Neural cell (in vitro differentiated cells): ENCODE measurements around the gene GTSF1L. TPM values are rescaled to one million over a fixed set of nuclear protein-coding genes. Genes with fewer than 3 reads are reported as not detected.

ENCODE experiments used
- H2AFZ ChIP-seq: fragments of 200-600, 300-800 bp; sonication (generic), shearing (Covaris generic); 2 replicates; pipeline ENCODE4 v1.6.0; 2014; ENCODE audit warnings: low read depth, mild to moderate bottlenecking, antibody characterized with exemption, low read length, moderate library complexity
- H3F3A ChIP-seq: fragments of 200-600 bp; shearing (Covaris generic); 2 replicates; pipeline ENCODE4 v1.6.1; 2016; ENCODE audit warnings: mild to moderate bottlenecking, moderate library complexity, mixed read lengths, antibody characterized with exemption, low read length; ENCODE audit not compliant: insufficient read depth, poor library complexity, severe bottlenecking
- H3K27ac ChIP-seq: fragments of 200-600, 300-800 bp; sonication (generic), shearing (Covaris generic); 2 replicates; pipeline ENCODE4 v1.5.1; 2014; ENCODE audit warnings: mild to moderate bottlenecking, low read length, moderate library complexity
- H3K27me3 ChIP-seq: fragments of 300-800, 200-600 bp; sonication (generic), shearing (Covaris generic); 2 replicates; pipeline ENCODE4 v1.6.0; 2014; ENCODE audit warnings: mild to moderate bottlenecking, low read depth, low read length, moderate library complexity; ENCODE audit not compliant: insufficient read depth
- H3K36me3 ChIP-seq: fragments of 300-800, 200-600 bp; sonication (generic), shearing (Covaris generic); 2 replicates; pipeline ENCODE4 v1.5.1; 2014; ENCODE audit warnings: mild to moderate bottlenecking, antibody characterized with exemption, low read length, moderate library complexity; ENCODE audit not compliant: insufficient read depth
- H3K4me2 ChIP-seq: fragments of 300-800, 200-600 bp; sonication (generic), shearing (Covaris generic); 2 replicates; pipeline ENCODE4 v1.6.0; 2014; ENCODE audit warnings: mild to moderate bottlenecking, low read length
- H3K4me3 ChIP-seq: fragments of 300-800, 200-600 bp; sonication (generic), shearing (Covaris generic); 2 replicates; pipeline ENCODE4 v1.5.1; 2014; ENCODE audit warnings: mild to moderate bottlenecking, low read length, moderate library complexity
- H3K79me2 ChIP-seq: fragments of 200-600 bp; shearing (Covaris generic); replicated peaks from 2 replicates; pipeline ENCODE4 v1.6.0; 2014; ENCODE audit warnings: mild to moderate bottlenecking, low read length, moderate library complexity; ENCODE audit not compliant: insufficient read depth
- H3K9ac ChIP-seq: fragments of 300-800, 200-600 bp; sonication (generic), shearing (Covaris generic); 2 replicates; pipeline ENCODE4 v1.6.1; 2016; ENCODE audit warnings: mild to moderate bottlenecking, low read length, mixed read lengths
- H3K9me2 ChIP-seq: fragments of 200-600 bp; shearing (Covaris generic); 2 replicates; pipeline ENCODE4 v1.6.1; 2016; ENCODE audit warnings: mild to moderate bottlenecking, low read length, mixed read lengths; ENCODE audit not compliant: insufficient read depth
- H3K9me3 ChIP-seq: fragments of 200-600, 300-800 bp; sonication (generic), shearing (Covaris generic); 2 replicates; pipeline ENCODE4 v1.6.1; 2016; ENCODE audit warnings: mild to moderate bottlenecking, mixed run types, low read length, moderate library complexity, mixed read lengths
- H4K20me1 ChIP-seq: fragments of 200-600 bp; shearing (Covaris generic); 2 replicates; pipeline ENCODE4 v1.6.1; 2016; ENCODE audit warnings: mild to moderate bottlenecking, mixed run types; ENCODE audit not compliant: insufficient read depth
- CTCF ChIP-seq: fragments of 450-650 bp; IDR thresholded peaks from 2 replicates; pipeline ENCODE4 v1.5.1; 2014; ENCODE audit warnings: antibody characterized with exemption, mild to moderate bottlenecking, moderate library complexity; ENCODE audit not compliant: poor library complexity, severe bottlenecking
- EP300 ChIP-seq: fragments of 450-650 bp; conservative IDR thresholded peaks from 2 replicates; pipeline ENCODE4 v1.6.1; 2014; ENCODE audit warnings: antibody characterized with exemption, mild to moderate bottlenecking, moderate library complexity; ENCODE audit not compliant: poor library complexity, severe bottlenecking
- EZH2 ChIP-seq: fragments of 200-600, 300-800 bp; shearing (Covaris generic), sonication (generic); IDR thresholded peaks from 2 replicates; pipeline ENCODE4 v1.6.1; 2014; ENCODE audit warnings: antibody characterized with exemption, low read length, borderline replicate concordance, mild to moderate bottlenecking; ENCODE audit not compliant: insufficient read depth, poor library complexity, severe bottlenecking
- MXI1 ChIP-seq: fragments of 450-650 bp; conservative IDR thresholded peaks from 2 replicates; pipeline ENCODE4 v1.6.1; 2014; ENCODE audit warnings: antibody characterized with exemption, mild to moderate bottlenecking; ENCODE audit not compliant: poor library complexity, severe bottlenecking
- POLR2AphosphoS5 ChIP-seq: IDR thresholded peaks from 2 replicates; pipeline ENCODE4 v1.6.1; 2012
- RAD21 ChIP-seq: fragments of 450-650 bp; conservative IDR thresholded peaks from 2 replicates; pipeline ENCODE4 v1.6.1; 2014; ENCODE audit warnings: antibody characterized with exemption, mild to moderate bottlenecking, moderate library complexity
- REST ChIP-seq: IDR thresholded peaks from 2 replicates; pipeline ENCODE4 v1.6.1; 2012; ENCODE audit warnings: borderline replicate concordance
- SMC3 ChIP-seq: fragments of 450-650 bp; conservative IDR thresholded peaks from 2 replicates; pipeline ENCODE4 v1.6.1; 2014; ENCODE audit warnings: antibody characterized with exemption, mild to moderate bottlenecking, moderate library complexity; ENCODE audit not compliant: poor library complexity
- TAF1 ChIP-seq: IDR thresholded peaks from 2 replicates; pipeline ENCODE4 v1.6.1; 2012; ENCODE audit warnings: low read depth
- polyA plus RNA-seq: library from polyadenylated mRNA; depleted of rRNA; stranded (reverse); fragments of >200 nt; gene quantifications from 2 replicates; pipeline ENCODE4 v1.2.3, GENCODE V29; 2014

Gene GTSF1L
- polyA plus RNA-seq, 1 donor from 2014 or later: not detected

- no peaks in the 10 kb centered on the region for H3K36me3 ChIP-seq
- no peak overlapping the region for H3K4me2 ChIP-seq
- no peaks in the 10 kb centered on the region for H3F3A ChIP-seq
- no peaks in the 10 kb centered on the region for H3K79me2 ChIP-seq
- TF ChIP-seq POLR2AphosphoS5: no peak
- no peak for TF ChIP-seq REST
- TF ChIP-seq EP300: no peak
- TF ChIP-seq MXI1: no peak
- TF ChIP-seq EZH2: no peak
- H3K27ac ChIP-seq: no peak overlapping the region
- no peaks in the 10 kb centered on the region for H3K9me2 ChIP-seq
- no peaks in the 10 kb centered on the region for H4K20me1 ChIP-seq
- no peak overlapping the region for H3K4me3 ChIP-seq
- no peaks in the 10 kb centered on the region for H3K9me3 ChIP-seq
- H3K9ac ChIP-seq: no peak overlapping the region
- H3K27me3 ChIP-seq: no peaks in the 10 kb centered on the region
- H2AFZ ChIP-seq: no peak overlapping the region
These were observed 19.7 kb upstream of the GTSF1L start for GRCh38 chr20:43746344-43747137.

- H2AFZ ChIP-seq: no peak overlapping the region
- H3K36me3 ChIP-seq: no peaks in the 10 kb centered on the region
- no peaks in the 10 kb centered on the region for H4K20me1 ChIP-seq
- no peaks in the 10 kb centered on the region for H3K79me2 ChIP-seq
- no peak overlapping the region for H3K4me3 ChIP-seq
- H3K27me3 ChIP-seq: no peaks in the 10 kb centered on the region
- no peak overlapping the region for H3K4me2 ChIP-seq
- H3K9me2 ChIP-seq: no peaks in the 10 kb centered on the region
- no peak overlapping the region for H3K27ac ChIP-seq
- no peaks in the 10 kb centered on the region for H3F3A ChIP-seq
- no peak overlapping the region for H3K9ac ChIP-seq
- TF ChIP-seq CTCF: no peak
- no peak for TF ChIP-seq MXI1
- TF ChIP-seq SMC3: no peak
- TF ChIP-seq POLR2AphosphoS5: no peak
- TF ChIP-seq RAD21: no peak
- no peak for TF ChIP-seq EZH2
- TF ChIP-seq EP300: no peak
- no peak for TF ChIP-seq REST
- no peak for TF ChIP-seq TAF1
- H3K9me3 ChIP-seq: no peaks in the 10 kb centered on the region
These were observed 18.3 kb upstream of the GTSF1L start for GRCh38 chr20:43744966-43745730.
